Spinal cord (tissue), 10 donors: ENCODE data around the gene HEBP1. TPM values are rescaled to one million over a fixed set of nuclear protein-coding genes. Genes with fewer than 3 reads are reported as not detected.

Experiments used
- DNase-seq, 6 donors: peaks; one replicate each; pipeline versions ENCODE4 v3.0.0 to v3.0.0-alpha.2; 2013 to 2015; ENCODE audit warnings: low spot score in 6 of 6, low read depth in 4 of 6
- H3K27ac ChIP-seq: one replicate; pipeline ENCODE4 v1.5.1; 2013; ENCODE audit warnings: low read depth, low read length, control low read depth
- H3K27me3 ChIP-seq: one replicate; pipeline ENCODE4 v1.6.1; 2013; ENCODE audit warnings: low read length; ENCODE audit not compliant: control insufficient read depth, insufficient read depth
- H3K36me3 ChIP-seq: one replicate; pipeline ENCODE4 v1.6.1; 2013; ENCODE audit warnings: low read length; ENCODE audit not compliant: control insufficient read depth, insufficient read depth
- H3K4me1 ChIP-seq: one replicate; pipeline ENCODE4 v1.6.1; 2013; ENCODE audit warnings: low read length; ENCODE audit not compliant: control insufficient read depth, insufficient read depth
- H3K4me3 ChIP-seq: one replicate; pipeline ENCODE4 v1.5.1; 2013; ENCODE audit warnings: low read depth, low read length, control low read depth
- H3K9me3 ChIP-seq: one replicate; pipeline ENCODE4 v1.6.1; 2013; ENCODE audit warnings: low read length; ENCODE audit not compliant: control insufficient read depth, insufficient read depth
- WGBS: methylation state at CpG from one replicate; pipeline ENCODE4 v1.1.5; 2013; ENCODE audit warnings: missing lambda C conversion rate; ENCODE audit not compliant: insufficient coverage; 5-methylcytosine and 5-hydroxymethylcytosine counted together
- long read RNA-seq, 4 donors: transcript quantifications; one replicate each; lab custom pipeline, GENCODE V29; 2026
- polyA plus RNA-seq, 2 donors: library from polyadenylated mRNA; unstranded; fragments of 120-200 nt; gene quantifications; one replicate each; pipeline ENCODE4 v1.2.1, GENCODE V29; 2013; ENCODE audit not compliant: insufficient read length in 2 of 2
- total RNA-seq, 2 donors: library from RNA; depleted of rRNA in 1 of 2; stranded (reverse); fragments of 120-200 nt in 1 of 2; fragments of >200 nt in 1 of 2; gene quantifications; one replicate each; pipeline versions ENCODE4 v1.2.3 to v1.2.4, GENCODE V29; 2013 to 2014
- donor health status: healthy.

Gene HEBP1
- 10 to 100 TPM; 16.8 to 17.1 TPM for total RNA-seq
- polyA plus RNA-seq: 10 to 100 TPM; 32.4 to 39.4 TPM
- long read RNA-seq, donor 1, transcript HEBP1-201 (4 exons, 1,173 nt): major isoform, 21 of 21 reads
- long read RNA-seq, donor 1, partial matches to known transcripts: 0 of 21 reads
- long read RNA-seq, donor 1, other reads (novel, unspliced or antisense): 0 of 21 reads
- long read RNA-seq, donor 2, transcript HEBP1-201 (4 exons, 1,173 nt): major isoform, 14 of 15 reads
- long read RNA-seq, donor 2, partial matches to known transcripts: 0 of 15 reads
- long read RNA-seq, donor 2, other reads (novel, unspliced or antisense): 0 of 15 reads
- long read RNA-seq, donor 3, transcript HEBP1-201 (4 exons, 1,173 nt): major isoform, 9 of 9 reads
- long read RNA-seq, donor 3, partial matches to known transcripts: 0 of 9 reads
- long read RNA-seq, donor 3, other reads (novel, unspliced or antisense): 0 of 9 reads
- long read RNA-seq, donor 4, transcript HEBP1-201 (4 exons, 1,173 nt): major isoform, 47 of 48 reads
- long read RNA-seq, donor 4, partial matches to known transcripts: 0 of 48 reads
- long read RNA-seq, donor 4, other reads (novel, unspliced or antisense): 0 of 48 reads

GRCh38 chr12:12999959-13000615 is at the start of gene HEBP1:
Gene HEBP1 (minus strand): TSS chr12:13000265. CDS start chr12:13000114, 151 bp downstream.
- Histone ChIP-seq H3K27ac (peak within 1 kb of the TSS; percentile 89), H3K9me3 (no peaks in the 10 kb centered on the region), H3K36me3 (no peaks in the 10 kb centered on the region), H3K27me3 (no peaks in the 10 kb centered on the region), H3K4me3 (peak within 1 kb of the TSS; percentile 79), H3K4me1 (peaks cover 22% of the 10 kb centered on the region)
- WGBS: 0% methylated on average over 67 of the region's 69 CpGs
- DNase-seq: peak in 5 of 6 donors; percentile 73 to 96 (median 87)

DNA sequence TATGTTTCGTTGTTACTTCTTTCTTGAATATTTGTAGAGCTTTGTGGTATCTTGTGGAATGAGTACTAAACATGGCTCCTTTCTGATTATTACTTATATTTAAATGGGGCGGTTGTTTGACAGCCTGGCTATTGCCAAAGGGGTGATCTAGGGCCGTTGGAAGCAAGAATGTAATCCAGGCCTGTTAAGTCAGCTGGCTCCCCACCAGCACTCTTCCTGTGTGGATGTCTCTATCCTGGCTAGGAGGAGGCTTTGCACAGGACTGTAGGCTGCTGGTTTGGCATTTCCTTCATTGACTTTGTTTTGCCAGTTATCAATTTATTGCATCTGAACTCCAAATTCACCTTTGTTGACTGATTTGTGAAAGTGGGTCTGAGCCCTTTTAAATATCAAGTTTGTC is 49.8 kb upstream of the HEBP1 start:
- H3K4me1 ChIP-seq: peaks cover 4% of the 10 kb centered on the region
- H3K36me3 ChIP-seq: no peaks in the 10 kb centered on the region
- no peak overlapping the region for H3K27ac ChIP-seq
- no peak overlapping the region for H3K4me3 ChIP-seq
- no peaks in the 10 kb centered on the region for H3K9me3 ChIP-seq
- DNase-seq: no peak
- no peaks in the 10 kb centered on the region for H3K27me3 ChIP-seq
- no CpG with 5 or more reads among the region's 3 CpGs for whole genome bisulfite sequencing

DNA sequence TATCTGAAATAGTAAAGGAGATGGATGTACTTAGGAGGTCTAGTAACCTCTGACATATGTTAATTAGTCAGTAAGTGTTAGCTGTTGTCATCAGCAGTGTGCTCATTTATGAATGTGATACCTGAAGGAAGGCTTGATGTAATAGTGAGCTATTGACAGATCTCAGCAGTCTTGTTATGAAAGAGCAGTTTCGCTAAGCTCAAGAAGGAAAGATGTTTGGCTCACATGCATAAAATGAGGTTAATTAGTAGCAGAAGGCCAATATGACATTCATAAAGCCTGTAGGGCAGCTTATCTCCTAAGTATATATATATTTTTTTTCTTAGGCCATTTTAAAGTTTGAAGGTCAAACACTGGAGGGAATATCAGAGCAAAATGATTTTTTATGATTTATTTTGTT is 46.9 kb upstream of the HEBP1 start:
- Histone ChIP-seq H3K36me3 (no peaks in the 10 kb centered on the region), H3K27me3 (no peaks in the 10 kb centered on the region), H3K4me1 (peaks cover 4% of the 10 kb centered on the region), H3K4me3 (no peak overlapping the region), H3K27ac (no peak overlapping the region), H3K9me3 (no peaks in the 10 kb centered on the region)
- WGBS: 80% methylated on average over 1 of the region's 1 CpG
- no peak for DNase-seq

- Histone ChIP-seq H3K9me3 (no peaks in the 10 kb centered on the region), H3K36me3 (no peaks in the 10 kb centered on the region), H3K27ac (no peak overlapping the region), H3K4me3 (no peak overlapping the region), H3K4me1 (peaks cover 4% of the 10 kb centered on the region), H3K27me3 (no peaks in the 10 kb centered on the region)
- DNase-seq: no peak
- no CpG with 5 or more reads among the region's 8 CpGs for WGBS
Measured at GRCh38 chr12:13045816-13046215, 45.8 kb upstream of the HEBP1 start.

DNA sequence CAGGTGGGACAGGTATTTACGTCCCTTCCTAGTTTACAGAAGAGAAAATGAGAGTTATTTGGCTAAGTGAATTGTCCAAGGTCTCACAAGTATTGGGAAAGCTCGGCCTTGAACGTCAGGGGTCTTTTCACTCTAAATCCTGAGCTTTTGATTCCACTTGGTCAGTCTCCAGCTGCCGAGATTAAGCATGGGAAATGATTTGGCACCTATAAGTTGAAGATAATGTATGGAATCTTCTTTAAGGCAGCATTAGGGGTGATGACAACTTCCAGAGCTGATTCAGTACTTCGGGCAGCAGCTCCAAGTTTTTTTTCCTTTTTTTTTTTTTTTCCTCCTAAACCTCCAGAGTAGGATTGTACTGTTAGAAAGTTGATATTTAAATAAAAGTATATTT is 44.8 kb upstream of the HEBP1 start:
- no peak overlapping the region for H3K27ac ChIP-seq
- H3K4me3 ChIP-seq: peak overlapping the region; percentile 72
- no peaks in the 10 kb centered on the region for H3K36me3 ChIP-seq
- no peaks in the 10 kb centered on the region for H3K9me3 ChIP-seq
- DNase-seq: peak in 2 of 6 donors; percentile 17 to 42
- H3K27me3 ChIP-seq: no peaks in the 10 kb centered on the region
- 7% methylated on average over 3 of the region's 5 CpGs for WGBS
- peaks cover 4% of the 10 kb centered on the region for H3K4me1 ChIP-seq

GRCh38 chr12:13044002-13044905 is 44.2 kb upstream of the HEBP1 start, which contains the start of gene FAM234B:
Gene FAM234B (plus strand): TSS chr12:13044381. CDS start chr12:13044404, 23 bp downstream.
- Histone ChIP-seq H3K36me3 (no peaks in the 10 kb centered on the region), H3K4me1 (peaks cover 4% of the 10 kb centered on the region), H3K9me3 (no peaks in the 10 kb centered on the region), H3K4me3 (peak within 1 kb of the TSS; percentile 72), H3K27ac (no peak within 1 kb of the TSS), H3K27me3 (no peaks in the 10 kb centered on the region)
- under 1% methylated on average over 66 of the region's 74 CpGs for WGBS
- peak; percentile 55 to 94 (median 69) for DNase-seq

DNA sequence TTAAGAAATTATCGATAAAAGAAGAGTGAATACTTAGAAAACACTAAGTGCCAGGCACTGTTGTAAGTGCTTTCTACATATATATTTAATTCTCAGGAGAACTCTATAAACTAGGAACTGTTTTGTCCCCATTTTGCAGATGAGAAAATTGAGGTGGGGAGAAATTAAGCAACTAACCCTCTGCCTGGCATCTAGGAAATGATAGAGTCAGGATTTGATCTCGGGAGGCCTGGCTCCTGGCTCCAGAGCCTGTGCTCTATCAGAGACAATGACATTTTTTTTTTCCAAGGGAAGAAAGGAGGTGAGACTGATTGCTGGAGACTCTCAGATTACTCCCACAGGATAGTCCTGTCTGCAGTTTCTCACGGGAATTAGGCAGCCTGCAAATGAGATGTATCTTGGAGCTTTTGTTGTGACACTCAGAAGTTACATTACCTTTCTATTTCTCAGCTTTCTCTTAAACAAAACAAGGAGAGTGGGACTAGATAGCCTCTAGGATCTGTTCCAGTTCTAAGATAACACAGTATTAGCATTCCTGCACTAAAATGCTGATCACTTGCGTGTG is 42.7 kb upstream of the HEBP1 start:
- WGBS: 63% methylated on average over 1 of the region's 4 CpGs
- no peak for DNase-seq
- Histone ChIP-seq H3K4me3 (no peak overlapping the region), H3K27ac (no peak overlapping the region), H3K4me1 (peaks cover 4% of the 10 kb centered on the region), H3K27me3 (no peaks in the 10 kb centered on the region), H3K9me3 (no peaks in the 10 kb centered on the region), H3K36me3 (no peaks in the 10 kb centered on the region)

GRCh38 chr12:13041224-13041623 is 41.2 kb upstream of the HEBP1 start:
- 92% methylated on average over 2 of the region's 2 CpGs for WGBS
- no peaks in the 10 kb centered on the region for H3K27me3 ChIP-seq
- peaks cover 4% of the 10 kb centered on the region for H3K4me1 ChIP-seq
- H3K4me3 ChIP-seq: no peak overlapping the region
- H3K36me3 ChIP-seq: no peaks in the 10 kb centered on the region
- no peak for DNase-seq
- no peaks in the 10 kb centered on the region for H3K9me3 ChIP-seq
- H3K27ac ChIP-seq: no peak overlapping the region
